Measurements from ENCODE around the gene OR2AT4.

Gene OR2AT4

DNA sequence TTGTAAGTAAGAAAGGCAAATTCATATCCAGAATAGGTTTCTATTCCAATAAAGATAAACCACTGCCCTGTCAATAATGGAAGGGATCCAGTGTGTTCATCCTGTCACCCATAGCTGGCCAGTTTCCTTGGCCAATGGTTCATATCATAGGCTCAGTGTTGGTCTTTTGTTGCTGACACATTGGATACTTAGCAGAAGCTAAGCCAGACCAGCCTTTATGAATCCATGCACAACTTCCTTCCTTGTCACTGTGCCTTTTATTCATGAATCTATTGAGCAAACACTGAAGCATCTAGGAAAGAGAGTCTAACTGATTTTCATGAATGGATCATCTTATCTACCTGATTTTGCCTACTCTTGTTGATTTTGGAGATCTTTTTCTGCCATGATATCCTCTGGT lies 20.0 kb downstream of the OR2AT4 start:
- Histone ChIP-seq H3K36me3 (ENCODE audit: low read depth) (no peaks in the 10 kb centered on the region), H3K27ac (ENCODE audit: poor library complexity, severe bottlenecking) (no peak overlapping the region), H3K27me3 (ENCODE audit: insufficient read depth, poor library complexity, severe bottlenecking) (peaks cover 11% of the 10 kb centered on the region), H3K4me1 (ENCODE audit: insufficient read depth, poor library complexity, severe bottlenecking) (no peaks in the 10 kb centered on the region), H3K9me3 (ENCODE audit: severe bottlenecking) (no peaks in the 10 kb centered on the region), H3K4me3 (ENCODE audit: severe bottlenecking) (no peak overlapping the region)
- DNase-seq (ENCODE audit: low spot score) (no peak), ATAC-seq (ENCODE audit: low read depth) (no peak)
- TF ChIP-seq, protein P1, sequence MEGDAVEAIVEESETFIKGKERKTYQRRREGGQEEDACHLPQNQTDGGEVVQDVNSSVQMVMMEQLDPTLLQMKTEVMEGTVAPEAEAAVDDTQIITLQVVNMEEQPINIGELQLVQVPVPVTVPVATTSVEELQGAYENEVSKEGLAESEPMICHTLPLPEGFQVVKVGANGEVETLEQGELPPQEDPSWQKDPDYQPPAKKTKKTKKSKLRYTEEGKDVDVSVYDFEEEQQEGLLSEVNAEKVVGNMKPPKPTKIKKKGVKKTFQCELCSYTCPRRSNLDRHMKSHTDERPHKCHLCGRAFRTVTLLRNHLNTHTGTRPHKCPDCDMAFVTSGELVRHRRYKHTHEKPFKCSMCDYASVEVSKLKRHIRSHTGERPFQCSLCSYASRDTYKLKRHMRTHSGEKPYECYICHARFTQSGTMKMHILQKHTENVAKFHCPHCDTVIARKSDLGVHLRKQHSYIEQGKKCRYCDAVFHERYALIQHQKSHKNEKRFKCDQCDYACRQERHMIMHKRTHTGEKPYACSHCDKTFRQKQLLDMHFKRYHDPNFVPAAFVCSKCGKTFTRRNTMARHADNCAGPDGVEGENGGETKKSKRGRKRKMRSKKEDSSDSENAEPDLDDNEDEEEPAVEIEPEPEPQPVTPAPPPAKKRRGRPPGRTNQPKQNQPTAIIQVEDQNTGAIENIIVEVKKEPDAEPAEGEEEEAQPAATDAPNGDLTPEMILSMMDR (IDR thresholded peaks at IDR 0.05; ENCODE audit: poor library complexity, severe bottlenecking): no peak

DNA sequence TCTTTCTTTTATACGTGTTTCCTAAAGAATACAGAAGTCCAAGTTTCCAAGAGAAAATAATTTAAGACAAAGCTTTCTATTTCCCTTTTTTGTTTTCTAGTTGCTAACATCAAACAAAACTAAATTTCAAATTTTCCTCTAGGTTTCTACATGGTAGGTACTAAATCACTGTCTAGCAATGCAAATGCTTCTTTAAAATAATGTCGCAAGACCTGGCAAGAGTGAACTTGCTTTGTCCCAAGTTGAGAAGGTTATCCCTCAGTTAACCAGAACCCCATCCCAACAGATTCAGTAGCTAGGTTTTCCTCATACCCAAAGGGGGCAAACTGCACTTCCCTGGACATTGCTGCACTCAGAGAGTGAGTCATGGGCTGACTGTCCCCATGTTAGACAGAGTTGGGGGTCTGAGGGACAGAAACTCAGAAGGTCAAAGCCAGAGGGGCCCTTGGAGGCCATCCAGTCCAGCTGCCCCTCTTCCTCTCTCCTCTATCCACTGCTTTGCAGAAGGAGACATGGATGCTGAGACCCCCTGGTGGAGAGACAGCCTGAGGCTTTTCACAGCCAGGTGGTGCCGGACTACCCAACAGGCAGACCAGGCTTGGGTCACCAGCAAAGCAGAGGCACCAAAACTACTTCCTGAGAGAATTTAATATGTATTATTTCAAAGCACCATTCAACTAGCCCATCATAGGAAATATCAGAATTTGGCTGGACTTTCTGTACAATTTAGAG lies 23.1 kb downstream of the OR2AT4 start:
- DNase-seq (ENCODE audit: low spot score) (no peak), ATAC-seq (ENCODE audit: low read depth) (no peak)
- H3K9me3 ChIP-seq (ENCODE audit: severe bottlenecking): no peaks in the 10 kb centered on the region
- peaks cover 10% of the 10 kb centered on the region for H3K27me3 ChIP-seq (ENCODE audit: insufficient read depth, poor library complexity, severe bottlenecking)
- no peaks in the 10 kb centered on the region for H3K4me1 ChIP-seq (ENCODE audit: insufficient read depth, poor library complexity, severe bottlenecking)
- H3K4me3 ChIP-seq (ENCODE audit: severe bottlenecking): no peak overlapping the region
- H3K36me3 ChIP-seq (ENCODE audit: low read depth): no peaks in the 10 kb centered on the region
- TF ChIP-seq, protein P1 (IDR thresholded peaks at IDR 0.05; ENCODE audit: poor library complexity, severe bottlenecking): no peak
- H3K27ac ChIP-seq (ENCODE audit: poor library complexity, severe bottlenecking): no peak overlapping the region

DNA sequence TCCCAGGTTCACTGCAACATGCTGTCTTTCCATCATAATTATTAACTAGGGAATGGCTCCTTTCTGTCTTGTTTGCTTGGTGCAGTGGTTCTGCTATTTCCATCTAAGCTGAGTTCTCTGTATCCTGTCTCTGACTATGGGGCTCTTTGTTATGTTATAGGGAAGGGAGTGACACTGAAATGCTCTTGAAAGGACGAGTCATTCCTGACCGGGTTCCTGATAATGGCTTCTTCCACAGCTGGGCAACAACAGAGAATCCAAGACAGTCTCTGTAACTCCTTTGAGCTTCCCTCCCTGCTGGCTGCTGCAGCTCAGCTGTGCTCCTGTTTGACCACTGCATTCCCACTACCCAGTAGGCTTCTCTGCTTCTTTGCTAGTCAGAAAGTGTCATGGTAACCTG lies 24.1 kb downstream of the OR2AT4 start:
- no peak for ATAC-seq (ENCODE audit: low read depth)
- Histone ChIP-seq H3K4me1 (ENCODE audit: insufficient read depth, poor library complexity, severe bottlenecking) (no peaks in the 10 kb centered on the region), H3K36me3 (ENCODE audit: low read depth) (no peaks in the 10 kb centered on the region), H3K9me3 (ENCODE audit: severe bottlenecking) (no peaks in the 10 kb centered on the region), H3K27ac (ENCODE audit: poor library complexity, severe bottlenecking) (no peak overlapping the region), H3K27me3 (ENCODE audit: insufficient read depth, poor library complexity, severe bottlenecking) (peaks cover 10% of the 10 kb centered on the region), H3K4me3 (ENCODE audit: severe bottlenecking) (no peak overlapping the region)
- no peak for DNase-seq (ENCODE audit: low spot score)
- TF ChIP-seq, protein P1 (IDR thresholded peaks at IDR 0.05; ENCODE audit: poor library complexity, severe bottlenecking): no peak

DNA sequence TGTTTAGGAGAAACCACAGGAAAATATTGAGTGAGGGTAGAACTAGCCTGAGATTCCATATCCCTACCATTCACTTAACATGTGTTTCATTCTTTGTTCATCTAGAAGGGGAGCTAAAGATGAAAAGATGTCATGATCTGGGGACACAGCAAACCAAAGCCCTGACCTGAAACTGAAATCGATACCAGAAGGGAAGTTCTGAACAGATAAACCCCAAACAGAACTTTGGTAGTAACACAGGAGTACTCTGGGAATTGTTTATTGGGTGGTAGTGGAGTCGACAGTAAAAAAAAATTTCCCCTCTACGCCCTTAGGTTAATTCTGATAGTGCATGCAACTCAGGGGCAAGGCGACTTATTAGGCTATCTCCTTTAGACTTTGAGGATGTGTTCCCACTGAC lies 27.2 kb downstream of the OR2AT4 start:
- ATAC-seq (ENCODE audit: low read depth): no peak
- Histone ChIP-seq H3K36me3 (ENCODE audit: low read depth) (no peaks in the 10 kb centered on the region), H3K27me3 (ENCODE audit: insufficient read depth, poor library complexity, severe bottlenecking) (peaks cover 10% of the 10 kb centered on the region), H3K27ac (ENCODE audit: poor library complexity, severe bottlenecking) (no peak overlapping the region), H3K4me1 (ENCODE audit: insufficient read depth, poor library complexity, severe bottlenecking) (no peaks in the 10 kb centered on the region), H3K9me3 (ENCODE audit: severe bottlenecking) (no peaks in the 10 kb centered on the region), H3K4me3 (ENCODE audit: severe bottlenecking) (no peak overlapping the region)
- TF ChIP-seq, protein P1 (IDR thresholded peaks at IDR 0.05; ENCODE audit: poor library complexity, severe bottlenecking): no peak
- no peak for DNase-seq (ENCODE audit: low spot score)

DNA sequence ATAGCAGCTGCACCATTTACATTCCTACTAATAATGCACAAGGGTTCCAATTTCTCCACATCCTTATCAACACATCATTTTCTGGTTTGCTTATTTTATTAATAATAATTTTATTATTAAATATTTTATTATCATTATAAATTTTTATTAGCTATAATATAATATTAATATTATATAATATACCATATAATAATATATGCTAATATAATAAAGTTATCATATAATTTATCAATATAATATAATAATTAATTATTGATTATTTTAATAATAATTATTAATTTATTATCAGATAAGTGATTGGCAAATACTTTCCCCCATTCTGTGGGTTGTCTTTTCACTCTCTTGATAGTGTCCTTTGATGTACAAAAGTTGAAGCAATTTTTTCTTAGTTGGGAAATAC lies 27.7 kb downstream of the OR2AT4 start:
- ATAC-seq (ENCODE audit: low read depth): no peak
- TF ChIP-seq, protein P1 (IDR thresholded peaks at IDR 0.05; ENCODE audit: poor library complexity, severe bottlenecking): no peak

More for the DNA sequence above, 27.7 kb downstream of the OR2AT4 start:
- H3K36me3 ChIP-seq (ENCODE audit: low read depth): no peaks in the 10 kb centered on the region
- H3K4me1 ChIP-seq (ENCODE audit: insufficient read depth, poor library complexity, severe bottlenecking): no peaks in the 10 kb centered on the region
- H3K27me3 ChIP-seq (ENCODE audit: insufficient read depth, poor library complexity, severe bottlenecking): peaks cover 10% of the 10 kb centered on the region
- H3K9me3 ChIP-seq (ENCODE audit: severe bottlenecking): no peaks in the 10 kb centered on the region
- H3K27ac ChIP-seq (ENCODE audit: poor library complexity, severe bottlenecking): no peak overlapping the region
- H3K4me3 ChIP-seq (ENCODE audit: severe bottlenecking): no peak overlapping the region
- DNase-seq (ENCODE audit: low spot score): no peak

Measured in RWPE2 (cell line).